HL-60 (cell line): ENCODE measurements around the gene STOM.

ENCODE experiments used
- POLR2AphosphoS5 ChIP-seq: IDR thresholded peaks from 2 replicates; pipeline ENCODE4 v1.6.1; 2012; ENCODE audit warnings: low read depth
- TF ChIP-seq, protein P1 (sequence below): IDR thresholded peaks from one replicate; pipeline ENCODE4 v1.5.1; 2011; ENCODE audit warnings: low read length, control low read depth, inconsistent platforms; ENCODE audit not compliant: insufficient read depth

DNA sequence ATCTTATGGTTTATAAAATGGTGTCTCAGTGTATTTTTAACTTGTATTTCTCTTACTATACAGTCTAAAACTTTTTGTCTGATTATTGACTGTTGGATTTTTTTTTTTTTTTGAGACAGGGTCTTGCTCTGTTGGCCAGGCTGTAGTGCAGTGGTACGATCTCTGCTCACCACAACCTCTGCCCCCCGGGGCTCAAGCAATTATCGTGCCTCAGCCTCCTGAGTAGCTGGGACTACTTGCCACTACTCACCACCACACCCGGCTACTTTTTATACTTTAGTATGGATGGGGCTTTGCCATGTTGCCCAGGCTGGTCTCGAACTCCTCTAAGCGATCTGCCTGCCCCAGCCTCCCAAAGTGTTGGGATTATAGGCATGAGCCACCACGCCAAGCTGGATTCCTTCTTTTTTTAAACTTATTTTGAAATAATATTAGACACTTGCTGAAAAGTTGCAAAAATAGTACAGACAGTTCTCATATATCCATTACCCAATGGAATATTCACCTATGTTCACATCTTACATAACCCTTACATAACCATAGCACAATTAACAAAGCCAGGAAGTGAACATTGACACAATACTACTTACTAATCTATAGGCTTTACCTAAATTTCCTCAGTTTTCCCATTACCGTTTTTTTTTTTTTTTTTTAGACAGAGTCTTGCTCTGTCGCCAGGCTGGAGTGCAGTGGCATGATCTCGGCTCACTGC, 47.2 kb downstream of the STOM start:
- TF ChIP-seq, protein P1, sequence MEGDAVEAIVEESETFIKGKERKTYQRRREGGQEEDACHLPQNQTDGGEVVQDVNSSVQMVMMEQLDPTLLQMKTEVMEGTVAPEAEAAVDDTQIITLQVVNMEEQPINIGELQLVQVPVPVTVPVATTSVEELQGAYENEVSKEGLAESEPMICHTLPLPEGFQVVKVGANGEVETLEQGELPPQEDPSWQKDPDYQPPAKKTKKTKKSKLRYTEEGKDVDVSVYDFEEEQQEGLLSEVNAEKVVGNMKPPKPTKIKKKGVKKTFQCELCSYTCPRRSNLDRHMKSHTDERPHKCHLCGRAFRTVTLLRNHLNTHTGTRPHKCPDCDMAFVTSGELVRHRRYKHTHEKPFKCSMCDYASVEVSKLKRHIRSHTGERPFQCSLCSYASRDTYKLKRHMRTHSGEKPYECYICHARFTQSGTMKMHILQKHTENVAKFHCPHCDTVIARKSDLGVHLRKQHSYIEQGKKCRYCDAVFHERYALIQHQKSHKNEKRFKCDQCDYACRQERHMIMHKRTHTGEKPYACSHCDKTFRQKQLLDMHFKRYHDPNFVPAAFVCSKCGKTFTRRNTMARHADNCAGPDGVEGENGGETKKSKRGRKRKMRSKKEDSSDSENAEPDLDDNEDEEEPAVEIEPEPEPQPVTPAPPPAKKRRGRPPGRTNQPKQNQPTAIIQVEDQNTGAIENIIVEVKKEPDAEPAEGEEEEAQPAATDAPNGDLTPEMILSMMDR = no peak
- TF ChIP-seq POLR2AphosphoS5 = no peak
